ENCODE measurements around the gene KRT26. TPM values are rescaled to one million over a fixed set of nuclear protein-coding genes. Genes with fewer than 3 reads are reported as not detected.

KRT26 gene, protein sequence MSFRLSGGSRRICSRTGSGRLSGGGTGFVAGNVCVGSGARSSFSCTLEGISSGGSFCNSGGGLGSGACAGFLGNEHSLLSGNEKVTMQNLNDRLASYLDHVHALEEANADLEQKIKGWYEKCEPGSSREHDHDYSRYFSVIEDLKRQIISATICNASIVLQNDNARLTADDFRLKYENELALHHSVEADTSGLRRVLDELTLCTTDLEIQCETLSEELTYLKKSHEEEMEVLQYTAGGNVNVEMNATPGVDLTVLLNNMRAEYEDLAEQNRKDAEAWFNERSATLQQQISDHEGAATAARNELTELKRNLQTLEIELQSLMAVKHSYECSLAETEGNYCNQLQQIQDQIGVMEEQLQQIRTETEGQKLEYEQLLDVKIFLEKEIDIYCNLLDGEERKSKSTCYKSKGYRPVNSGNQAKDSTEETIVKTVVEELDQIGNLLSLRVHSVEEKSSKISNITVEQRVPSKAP
- not detected in 2 replicates for total RNA-seq (2021)
- Bru-seq, nascent RNA: not detected
- BruChase-seq, experiment 1, labeled RNA remaining after a 2-hour chase: not detected
- not detected for BruChase-seq, experiment 2, labeled RNA remaining after a 6-hour chase
- long read RNA-seq: 0 reads

DNA sequence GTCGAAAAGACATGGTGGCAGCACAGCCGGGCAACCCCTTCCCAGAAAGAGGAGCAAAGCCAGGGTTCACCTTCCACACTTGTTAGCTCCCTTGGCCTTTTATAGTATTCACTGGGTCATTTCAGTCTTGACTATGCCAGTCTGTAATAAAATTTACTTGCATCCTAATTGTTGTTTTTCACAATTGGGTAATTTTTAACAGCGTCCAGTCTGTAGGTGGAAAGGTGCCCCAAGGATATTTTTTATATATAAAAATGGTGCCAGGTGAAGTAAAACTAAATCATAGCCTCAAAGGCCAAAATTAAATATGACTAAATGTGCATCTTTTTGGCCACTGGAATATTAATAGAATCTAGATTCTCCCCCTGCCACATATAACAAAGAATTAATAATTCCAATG, at the start of gene KRT26:
KRT26 (minus strand) TSS at position 101 of the 400 bp plus-strand sequence; CDS start at position 13, 88 bp downstream.
- ChIA-PET POLR2A (ENCODE audit: low non-redundant PET) (no interaction called here), CTCF (no interaction called here)
- Histone ChIP-seq H3K4me3 (ENCODE audit: low read depth, low read length, poor library complexity, severe bottlenecking) (no peak within 1 kb of the TSS), H3K9me3 (ENCODE audit: low read depth, low read length, poor library complexity, severe bottlenecking) (no peaks in the 10 kb centered on the region), H3K27me3 (replicated peaks; ENCODE audit: insufficient read depth, low read depth, low read length, poor library complexity) (no peaks in the 10 kb centered on the region), H3K4me1 (ENCODE audit: insufficient read depth, low read length, poor library complexity, severe bottlenecking) (no peaks in the 10 kb centered on the region), H3K36me3 (ENCODE audit: insufficient read depth, low read length, poor library complexity, severe bottlenecking) (no peaks in the 10 kb centered on the region), H3K27ac (ENCODE audit: low read depth, low read length, poor library complexity, severe bottlenecking) (no peak within 1 kb of the TSS)
- no peak for DNase-seq (ENCODE audit: low spot score)
- BruUV-seq (replicated peaks): no TSS peak
- intact Hi-C loops (cut with micrococcal nuclease; ENCODE audit: unreplicated experiment): no loop called here
- TF ChIP-seq EZH2 (IDR thresholded peaks at IDR 0.05; ENCODE audit: borderline replicate concordance, low read depth, low read length, poor library complexity, severe bottlenecking): no peak
- TF ChIP-seq, protein P1, sequence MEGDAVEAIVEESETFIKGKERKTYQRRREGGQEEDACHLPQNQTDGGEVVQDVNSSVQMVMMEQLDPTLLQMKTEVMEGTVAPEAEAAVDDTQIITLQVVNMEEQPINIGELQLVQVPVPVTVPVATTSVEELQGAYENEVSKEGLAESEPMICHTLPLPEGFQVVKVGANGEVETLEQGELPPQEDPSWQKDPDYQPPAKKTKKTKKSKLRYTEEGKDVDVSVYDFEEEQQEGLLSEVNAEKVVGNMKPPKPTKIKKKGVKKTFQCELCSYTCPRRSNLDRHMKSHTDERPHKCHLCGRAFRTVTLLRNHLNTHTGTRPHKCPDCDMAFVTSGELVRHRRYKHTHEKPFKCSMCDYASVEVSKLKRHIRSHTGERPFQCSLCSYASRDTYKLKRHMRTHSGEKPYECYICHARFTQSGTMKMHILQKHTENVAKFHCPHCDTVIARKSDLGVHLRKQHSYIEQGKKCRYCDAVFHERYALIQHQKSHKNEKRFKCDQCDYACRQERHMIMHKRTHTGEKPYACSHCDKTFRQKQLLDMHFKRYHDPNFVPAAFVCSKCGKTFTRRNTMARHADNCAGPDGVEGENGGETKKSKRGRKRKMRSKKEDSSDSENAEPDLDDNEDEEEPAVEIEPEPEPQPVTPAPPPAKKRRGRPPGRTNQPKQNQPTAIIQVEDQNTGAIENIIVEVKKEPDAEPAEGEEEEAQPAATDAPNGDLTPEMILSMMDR (conservative IDR thresholded peaks at IDR 0.05; ENCODE audit: low read depth, low read length): no peak

DNA sequence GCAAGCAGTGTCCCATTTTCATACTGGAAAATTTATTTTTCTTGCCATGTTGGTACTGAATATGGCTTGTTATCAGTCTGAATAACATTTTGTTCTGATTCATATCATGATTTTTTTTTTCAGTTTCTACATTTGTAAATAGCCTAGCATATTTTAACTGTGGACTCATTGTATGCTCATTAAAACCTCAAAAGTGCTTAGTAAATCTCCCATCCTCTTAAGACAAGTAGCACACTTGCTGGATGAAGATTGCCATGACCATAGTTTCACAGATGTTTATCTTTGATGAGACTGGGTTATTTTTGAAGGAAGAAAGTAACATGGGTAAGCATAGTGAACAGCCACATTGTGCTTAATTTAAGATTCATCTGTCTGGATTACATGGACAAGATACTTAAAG, 49.5 kb upstream of the KRT26 start:
- H3K27me3 ChIP-seq (replicated peaks; ENCODE audit: insufficient read depth, low read depth, low read length, poor library complexity): no peaks in the 10 kb centered on the region
- no peak overlapping the region for H3K27ac ChIP-seq (ENCODE audit: low read depth, low read length, poor library complexity, severe bottlenecking)
- no peak overlapping the region for H3K4me3 ChIP-seq (ENCODE audit: low read depth, low read length, poor library complexity, severe bottlenecking)
- no peak for TF ChIP-seq EZH2 (IDR thresholded peaks at IDR 0.05; ENCODE audit: borderline replicate concordance, low read depth, low read length, poor library complexity, severe bottlenecking)
- TF ChIP-seq, protein P1 (conservative IDR thresholded peaks at IDR 0.05; ENCODE audit: low read depth, low read length): no peak
- ChIA-PET CTCF (no interaction called here), POLR2A (ENCODE audit: low non-redundant PET) (no interaction called here)
- intact Hi-C loops (cut with micrococcal nuclease; ENCODE audit: unreplicated experiment): no loop called here
- no peaks in the 10 kb centered on the region for H3K4me1 ChIP-seq (ENCODE audit: insufficient read depth, low read length, poor library complexity, severe bottlenecking)
- H3K36me3 ChIP-seq (ENCODE audit: insufficient read depth, low read length, poor library complexity, severe bottlenecking): peaks cover 3% of the 10 kb centered on the region
- DNase-seq (ENCODE audit: low spot score): no peak
- BruUV-seq (replicated peaks): no TSS peak
- no peaks in the 10 kb centered on the region for H3K9me3 ChIP-seq (ENCODE audit: low read depth, low read length, poor library complexity, severe bottlenecking)

DNA sequence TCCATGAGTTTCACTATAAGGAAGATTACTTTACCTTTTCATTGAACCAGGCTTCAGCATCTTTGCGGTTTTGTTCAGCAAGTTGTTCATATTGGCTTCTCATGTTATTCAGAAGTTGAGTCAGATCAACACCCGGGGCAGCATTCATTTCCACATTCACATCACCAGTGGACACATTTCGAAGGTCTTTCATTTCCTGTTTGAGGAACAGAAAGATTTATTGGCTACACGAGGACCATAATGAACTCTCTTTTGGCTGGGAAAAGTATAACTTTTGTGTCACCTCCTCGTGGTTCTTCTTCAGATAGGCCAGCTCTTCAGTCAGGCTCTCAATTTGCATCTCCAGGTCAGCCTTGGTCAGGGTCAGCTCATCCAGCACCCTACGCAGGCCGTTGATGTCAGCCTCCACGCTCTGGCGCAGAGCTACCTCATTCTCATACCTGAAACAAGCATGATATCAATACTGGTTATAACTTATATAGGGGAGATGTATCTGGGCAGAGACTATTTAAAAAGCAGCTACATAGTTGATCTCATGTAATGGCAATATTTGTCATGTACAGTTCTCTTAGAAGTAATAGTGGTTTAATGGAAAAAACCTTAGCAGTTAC, 48.3 kb upstream of the KRT26 start:
- Histone ChIP-seq H3K36me3 (ENCODE audit: insufficient read depth, low read length, poor library complexity, severe bottlenecking) (peaks cover 3% of the 10 kb centered on the region), H3K27ac (ENCODE audit: low read depth, low read length, poor library complexity, severe bottlenecking) (peak overlapping the region; percentile 87), H3K4me3 (ENCODE audit: low read depth, low read length, poor library complexity, severe bottlenecking) (peak overlapping the region; percentile 64), H3K27me3 (replicated peaks; ENCODE audit: insufficient read depth, low read depth, low read length, poor library complexity) (no peaks in the 10 kb centered on the region), H3K9me3 (ENCODE audit: low read depth, low read length, poor library complexity, severe bottlenecking) (no peaks in the 10 kb centered on the region), H3K4me1 (ENCODE audit: insufficient read depth, low read length, poor library complexity, severe bottlenecking) (no peaks in the 10 kb centered on the region)
- ChIA-PET CTCF (no interaction called here), POLR2A (ENCODE audit: low non-redundant PET) (no interaction called here)
- intact Hi-C loops (cut with micrococcal nuclease; ENCODE audit: unreplicated experiment): no loop called here
- no TSS peak for BruUV-seq (replicated peaks)
- no peak for DNase-seq (ENCODE audit: low spot score)
- TF ChIP-seq, protein P1 (conservative IDR thresholded peaks at IDR 0.05; ENCODE audit: low read depth, low read length): no peak
- no peak for TF ChIP-seq EZH2 (IDR thresholded peaks at IDR 0.05; ENCODE audit: borderline replicate concordance, low read depth, low read length, poor library complexity, severe bottlenecking)

Data from A673 (cell line).